AG04449 (cell line): Measurements from ENCODE around the gene TTC27.
"Not testable (repeated sequence)": the region's sequence is repeated elsewhere in the genome, so short reads cannot be mapped to it uniquely, and the experiment has no call there.

Experiments
- CTCF ChIA-PET: fragments of 350-600 bp; formaldehyde crosslinking; extraction: SDS; loops from one replicate; lab custom pipeline; 2021; ENCODE audit warnings: antibody characterized with exemption; lab: Yijun Ruan, JAX
- POLR2A ChIA-PET: fragments of 400-600, 350-600 bp; formaldehyde crosslinking; extraction: SDS; loops from one replicate; lab custom pipeline; 2020; ENCODE audit warnings: antibody characterized with exemption, inconsistent platforms; lab: Yijun Ruan, JAX
- DNase-seq: peaks from one replicate; pipeline ENCODE4 v3.0.0-alpha.2; 2010; ENCODE audit warnings: low read depth, low spot score
- H3K4me3 ChIP-seq: 2 replicates; pipeline ENCODE4 v1.5.1; 2011; ENCODE audit warnings: low read depth, mild to moderate bottlenecking, control low read depth, low read length
- TF ChIP-seq, protein P1 (sequence below): IDR thresholded peaks from one replicate; pipeline ENCODE4 v1.5.1; 2011; ENCODE audit warnings: mild to moderate bottlenecking, moderate library complexity, low read length, control low read depth, inconsistent platforms; ENCODE audit not compliant: insufficient read depth; ENCODE audit errors: missing control alignments

Gene TTC27

DNA sequence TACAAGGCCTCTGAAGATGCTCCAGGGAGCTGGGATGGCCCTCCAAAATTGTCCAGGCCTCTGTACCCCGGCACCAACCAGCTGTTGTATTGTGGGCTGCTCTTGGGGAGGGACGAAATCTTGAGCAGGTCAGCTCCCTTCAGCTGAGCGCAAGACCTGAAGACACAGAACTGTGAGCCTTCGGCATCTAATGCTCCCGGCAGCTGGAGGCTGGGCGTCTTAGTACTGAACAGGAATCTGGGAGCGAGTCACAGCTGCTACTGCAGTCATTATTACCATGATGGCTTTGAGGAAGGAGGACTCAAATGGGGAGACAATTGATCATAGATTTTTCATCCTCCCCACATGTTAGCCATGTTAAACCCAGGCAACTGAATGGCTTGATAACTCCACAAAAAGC is 236.0 kb downstream of the TTC27 start:
- CTCF ChIA-PET, result interaction anchor here (0.9 to 1.4 kb wide), 4 partner anchors 19 to 171 kb away, joined by 3 to 4 read pairs (median 3); no protein-coding TSS in a partner anchor
- no peak overlapping the region for H3K4me3 ChIP-seq
- POLR2A ChIA-PET, result no interaction called here
- no peak for DNase-seq
- TF ChIP-seq, protein P1, sequence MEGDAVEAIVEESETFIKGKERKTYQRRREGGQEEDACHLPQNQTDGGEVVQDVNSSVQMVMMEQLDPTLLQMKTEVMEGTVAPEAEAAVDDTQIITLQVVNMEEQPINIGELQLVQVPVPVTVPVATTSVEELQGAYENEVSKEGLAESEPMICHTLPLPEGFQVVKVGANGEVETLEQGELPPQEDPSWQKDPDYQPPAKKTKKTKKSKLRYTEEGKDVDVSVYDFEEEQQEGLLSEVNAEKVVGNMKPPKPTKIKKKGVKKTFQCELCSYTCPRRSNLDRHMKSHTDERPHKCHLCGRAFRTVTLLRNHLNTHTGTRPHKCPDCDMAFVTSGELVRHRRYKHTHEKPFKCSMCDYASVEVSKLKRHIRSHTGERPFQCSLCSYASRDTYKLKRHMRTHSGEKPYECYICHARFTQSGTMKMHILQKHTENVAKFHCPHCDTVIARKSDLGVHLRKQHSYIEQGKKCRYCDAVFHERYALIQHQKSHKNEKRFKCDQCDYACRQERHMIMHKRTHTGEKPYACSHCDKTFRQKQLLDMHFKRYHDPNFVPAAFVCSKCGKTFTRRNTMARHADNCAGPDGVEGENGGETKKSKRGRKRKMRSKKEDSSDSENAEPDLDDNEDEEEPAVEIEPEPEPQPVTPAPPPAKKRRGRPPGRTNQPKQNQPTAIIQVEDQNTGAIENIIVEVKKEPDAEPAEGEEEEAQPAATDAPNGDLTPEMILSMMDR, result no peak

DNA sequence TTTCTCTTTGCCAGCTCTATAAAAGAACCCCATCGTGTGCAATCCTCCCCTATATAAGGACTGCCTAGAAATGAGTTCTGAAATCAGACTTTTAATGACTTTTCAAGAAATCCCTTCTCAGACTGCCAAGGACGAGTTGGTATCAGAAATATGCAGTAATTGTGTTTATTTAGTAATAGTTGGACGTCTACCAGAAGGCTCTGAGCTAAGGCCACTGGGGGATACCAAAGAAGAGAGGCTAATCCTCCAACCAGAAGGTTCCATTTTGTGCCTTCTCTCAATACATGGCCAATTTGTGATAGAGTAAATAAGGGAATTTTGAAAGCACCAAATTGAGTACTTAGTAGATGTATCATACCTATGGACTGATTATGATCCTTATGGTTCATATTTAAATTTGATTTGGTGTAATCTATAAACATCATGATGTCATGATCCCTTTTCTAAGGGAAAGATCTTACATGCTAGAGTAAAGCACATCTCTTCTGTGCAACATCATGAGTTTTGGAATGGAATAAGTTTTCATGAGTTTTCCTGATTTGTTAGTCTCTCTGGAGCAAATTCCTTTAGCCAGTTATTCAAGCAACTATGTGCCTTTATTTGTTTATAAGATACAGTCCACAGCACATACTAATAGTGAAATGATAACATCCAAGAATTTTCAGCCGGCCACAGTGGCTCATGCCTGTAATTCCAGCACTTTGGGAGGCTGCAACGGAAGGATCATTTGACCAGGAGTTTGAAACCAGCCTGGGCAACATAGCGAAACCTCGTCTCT is 236.7 kb downstream of the TTC27 start:
- H3K4me3 ChIP-seq, result no peak overlapping the region
- POLR2A ChIA-PET, result no interaction called here
- CTCF ChIA-PET, result interaction anchor here (1.3 to 1.4 kb wide), 2 partner anchors 18 to 27 kb away, joined by 3 to 4 read pairs; no protein-coding TSS in a partner anchor
- peak; percentile 87 for DNase-seq
- TF ChIP-seq, protein P1, result no peak

DNA sequence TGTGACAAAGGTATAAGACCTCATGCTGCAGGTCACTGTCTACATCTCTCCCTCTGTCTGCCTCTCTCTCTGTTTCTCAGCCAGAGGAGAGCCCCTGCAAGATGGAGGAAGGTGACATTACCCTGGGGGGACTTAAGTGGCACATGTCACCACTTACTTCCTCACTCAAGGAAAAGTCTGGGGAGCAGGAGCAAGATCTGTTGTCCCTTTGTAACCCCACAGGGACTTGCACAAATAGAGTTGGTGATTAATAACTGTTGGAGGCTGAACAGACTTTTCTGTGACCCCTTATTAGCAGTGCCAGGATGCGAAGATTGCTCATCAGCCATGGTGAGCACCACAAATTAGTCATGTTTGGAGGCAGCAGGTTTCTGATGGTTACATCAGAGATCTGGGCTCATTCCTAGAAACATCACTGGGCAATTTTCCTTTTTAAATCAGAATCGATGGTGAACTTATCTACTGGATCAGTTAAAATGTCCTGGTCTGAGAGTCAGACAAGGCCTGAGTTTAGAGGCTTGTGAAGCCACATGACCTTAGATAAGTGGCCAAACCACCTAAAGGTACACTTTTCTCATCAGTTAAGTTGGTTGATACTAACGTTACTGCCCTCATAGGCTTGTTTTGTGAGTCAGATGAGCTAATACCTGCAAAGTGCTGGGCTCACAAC is 237.7 kb downstream of the TTC27 start:
- ChIA-PET CTCF (no interaction called here), POLR2A (no interaction called here)
- TF ChIP-seq, protein P1, result no peak
- H3K4me3 ChIP-seq, result peak overlapping the region; percentile 26; the same call in 1 of the 2 replicates
- DNase-seq, result peak; percentile 85

DNA sequence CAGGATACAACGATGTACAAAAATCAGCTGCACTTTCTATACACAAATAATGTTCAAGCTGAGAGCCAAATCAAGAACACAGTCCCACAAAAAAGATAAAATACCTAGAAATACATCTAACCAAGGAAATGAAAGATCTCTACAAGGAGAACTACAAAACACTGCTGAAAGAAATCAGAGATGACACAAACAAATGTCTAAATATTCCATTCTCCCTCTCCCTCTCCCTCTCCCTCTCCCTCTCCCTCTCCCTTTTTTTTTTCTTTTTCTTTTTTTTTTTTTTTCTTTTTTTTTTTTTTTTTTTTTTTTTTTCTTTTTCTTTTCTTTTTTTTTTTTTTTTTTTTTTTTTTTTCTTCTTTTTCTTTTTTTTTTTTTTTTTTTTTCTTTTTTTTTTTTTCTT is 238.6 kb downstream of the TTC27 start:
- DNase-seq, H3K4me3 ChIP-seq, CTCF ChIA-PET, POLR2A ChIA-PET: not testable (repeated sequence)
